OCI-LY7 (cell line): ENCODE results near the gene ERICH3.

Experiments used
- EZH2phosphoT487 ChIP-seq: fragments of 200-600 bp; sonication (generic); IDR thresholded peaks from 2 replicates; pipeline ENCODE4 v1.6.1; 2018; ENCODE audit warnings: low read depth, borderline replicate concordance, mild to moderate bottlenecking, mixed run types, antibody characterized with exemption, low read length, moderate library complexity, mixed read lengths
- TF ChIP-seq, protein P1 (sequence below): fragments of 200-600 bp; sonication (generic); conservative IDR thresholded peaks from 2 replicates; pipeline ENCODE4 v1.5.1; 2014; ENCODE audit warnings: mild to moderate bottlenecking, antibody characterized with exemption, low read length, moderate library complexity, mixed read lengths

DNA sequence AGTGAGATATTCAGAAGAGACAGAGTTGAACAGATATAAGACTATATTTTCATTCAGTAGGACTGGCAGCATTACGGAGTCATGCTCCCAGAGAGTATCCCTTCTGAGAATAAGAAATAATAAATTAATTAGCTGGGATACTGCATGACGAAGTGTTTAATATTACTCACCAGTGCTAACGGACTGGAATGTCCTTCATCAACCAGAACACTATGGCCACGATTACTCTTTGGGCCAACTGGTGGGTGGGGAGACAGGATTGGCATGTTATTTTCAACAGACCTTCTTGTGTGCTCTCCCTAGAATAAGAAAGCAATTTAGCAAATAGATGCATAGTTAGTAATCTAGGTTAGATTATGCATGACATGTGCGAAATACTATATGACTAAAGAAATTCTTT lies 32.4 kb downstream of the ERICH3 start:
- TF ChIP-seq EZH2phosphoT487 = no peak
- TF ChIP-seq, protein P1, sequence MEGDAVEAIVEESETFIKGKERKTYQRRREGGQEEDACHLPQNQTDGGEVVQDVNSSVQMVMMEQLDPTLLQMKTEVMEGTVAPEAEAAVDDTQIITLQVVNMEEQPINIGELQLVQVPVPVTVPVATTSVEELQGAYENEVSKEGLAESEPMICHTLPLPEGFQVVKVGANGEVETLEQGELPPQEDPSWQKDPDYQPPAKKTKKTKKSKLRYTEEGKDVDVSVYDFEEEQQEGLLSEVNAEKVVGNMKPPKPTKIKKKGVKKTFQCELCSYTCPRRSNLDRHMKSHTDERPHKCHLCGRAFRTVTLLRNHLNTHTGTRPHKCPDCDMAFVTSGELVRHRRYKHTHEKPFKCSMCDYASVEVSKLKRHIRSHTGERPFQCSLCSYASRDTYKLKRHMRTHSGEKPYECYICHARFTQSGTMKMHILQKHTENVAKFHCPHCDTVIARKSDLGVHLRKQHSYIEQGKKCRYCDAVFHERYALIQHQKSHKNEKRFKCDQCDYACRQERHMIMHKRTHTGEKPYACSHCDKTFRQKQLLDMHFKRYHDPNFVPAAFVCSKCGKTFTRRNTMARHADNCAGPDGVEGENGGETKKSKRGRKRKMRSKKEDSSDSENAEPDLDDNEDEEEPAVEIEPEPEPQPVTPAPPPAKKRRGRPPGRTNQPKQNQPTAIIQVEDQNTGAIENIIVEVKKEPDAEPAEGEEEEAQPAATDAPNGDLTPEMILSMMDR = no peak
